Pancreas (tissue), 10 donors: ENCODE measurements around the gene TST. TPM values are rescaled to one million over a fixed set of nuclear protein-coding genes. Genes with fewer than 3 reads are reported as not detected.
A peak's percentile ranks its signal among the peaks of the same experiment; 100 is the strongest.

ENCODE experiments used
- ATAC-seq, 4 donors: fragments of 200-7000 bp; cut with Tn5 transposase; one replicate each; pipeline versions ENCODE4 v1.8.0 to v1.9.1; 2020; ENCODE audit warnings: mild to moderate bottlenecking in 4 of 4, moderate library complexity in 4 of 4
- DNase-seq, 6 donors: peaks; one replicate each; pipeline ENCODE4 v3.0.0-alpha.2; 2020
- FAIRE-seq: peaks from 2 replicates; lab custom pipeline; 2012; peaks lifted over from hg19 to GRCh38; lab: Jason Lieb, UNC
- H3K27ac ChIP-seq, 4 donors: fragments of 200-600 bp; sonication (generic); 1 replicate in 3 of 4; 2 replicates in 1 of 4; pipeline versions ENCODE4 v1.5.0 to v1.8.0; 2020
- H3K27me3 ChIP-seq, 4 donors: fragments of 200-600 bp; one replicate each; pipeline ENCODE4 v1.8.0; 2021
- H3K36me3 ChIP-seq, 3 donors: fragments of 200-600 bp; sonication (generic) in 1 of 3; one replicate each; pipeline versions ENCODE4 v1.5.0 to v1.8.0; 2020 to 2021
- H3K4me1 ChIP-seq, 3 donors: fragments of 200-600 bp; one replicate each; pipeline ENCODE4 v1.8.0; 2021
- H3K4me3 ChIP-seq, 4 donors: fragments of 200-600 bp; sonication (generic) in 2 of 4; one replicate each; pipeline versions ENCODE4 v1.5.0 to v1.8.0; 2020 to 2021
- H3K9me3 ChIP-seq, 4 donors: fragments of 200-600 bp; one replicate each; pipeline ENCODE4 v1.8.0; 2021
- WGBS, 2 donors: extraction: QIAGEN DNeasy Blood & Tissue Kit; methylation state at CpG; one replicate each; pipeline ENCODE4 v1.1.7; 2013; 5-methylcytosine and 5-hydroxymethylcytosine counted together
- intact Hi-C, 3 donors: fragments of 100-400 bp; cut with DNase I; formaldehyde crosslinking; loops; one replicate each; pipeline versions ENCODE4 v1.11.1 to v1.14.2; 2022
- polyA plus RNA-seq, 2 donors: library from polyadenylated mRNA; stranded (reverse); fragments of 200-250 nt; gene quantifications; one replicate each; pipeline ENCODE4 v1.2.3, GENCODE V29; 2013
- total RNA-seq, 6 donors: library from RNA; stranded (reverse); fragmentation: NEBNext Ultra II Directional in 4 of 6; extraction: Animal tissue kit (Norgen Biotek cat#: 25700) in 4 of 6; gene quantifications; one replicate each; pipeline versions ENCODE4 v1.2.1 to v1.2.4, GENCODE V29; 2021 to 2023
- TF ChIP-seq, protein P1 (sequence below), 4 donors: fragments of 200-600 bp; sonication (generic) in 3 of 4; IDR thresholded peaks; one replicate each; pipeline versions ENCODE4 v1.5.0 to v1.8.0; 2021; ENCODE audit warnings: antibody characterized with exemption in 4 of 4
- donor health status: healthy with polysubstance abuse.
- donor health status: DM: no; HTN: no; CAD: no; lungs with moderate emphysema.
- donor health status: DM: no; HTN: no; CAD: no.
- donor health status: control.
- donor health status: control.
- donor health status: Bipolar disorder and iron deficiency.
- donor health status: DM: yes; HTN: yes; CAD: no.
- donor health status: DM: no; HTN: no; CAD: no.
- donor health status: DM: no; HTN: no; CAD: no.
- donor health status: DM: yes; HTN: yes; CAD: no.

The TST gene
- total and polyA plus RNA-seq, 8 donors = 22.9 to 52.3 (median 37.6) TPM

DNA sequence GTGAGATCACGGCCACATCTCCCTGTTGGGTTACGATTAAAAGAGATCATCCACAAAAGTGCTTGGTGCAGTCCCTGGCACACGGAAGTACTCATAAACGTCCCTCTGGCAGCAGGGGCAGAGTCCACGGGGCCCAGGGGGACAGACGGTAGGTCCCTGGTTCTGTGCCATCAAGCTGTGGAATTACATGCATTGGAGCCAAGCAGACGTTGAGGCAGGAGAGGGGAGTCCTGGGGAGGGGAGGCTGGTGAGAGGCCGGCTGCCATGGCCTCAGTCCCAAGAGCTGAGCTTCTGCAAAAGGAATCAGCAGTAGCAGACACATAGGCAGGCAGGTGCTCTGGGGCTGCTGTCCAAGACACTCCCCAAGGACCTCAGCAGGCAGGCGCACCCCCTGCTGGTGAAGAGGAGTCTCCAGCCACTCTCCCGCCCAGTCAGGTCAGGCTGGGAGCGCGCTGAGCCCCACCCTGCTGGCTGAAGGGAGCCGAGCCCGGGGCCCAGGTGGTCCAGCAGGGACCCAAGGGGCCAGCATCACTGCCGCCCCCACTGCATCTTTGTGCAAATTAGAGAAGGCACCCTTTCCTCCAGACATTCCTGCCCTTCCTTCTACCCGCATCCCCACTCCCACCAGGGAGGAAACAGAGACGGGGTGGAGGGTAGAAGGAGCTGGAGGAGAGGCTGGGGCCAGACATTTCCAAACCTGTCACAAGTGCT is 24.7 kb upstream of the TST start:
- whole genome bisulfite sequencing, 2 donors = 17 to 19% methylated on average over 16 to 17 of the region's 17 CpGs
- H3K4me3 ChIP-seq = peak overlapping the region in 2 of 4 donors; percentile 5 to 10
- peaks cover 0 to 7% (median 6%) of the 10 kb centered on the region in 3 donors for H3K4me1 ChIP-seq
- ATAC-seq (peak; percentile 95 to 99 (median 98)), FAIRE-seq (no peak), DNase-seq (peak; percentile 83 to 96 (median 88))
- no peaks in the 10 kb centered on the region for H3K36me3 ChIP-seq
- no peaks in the 10 kb centered on the region for H3K27me3 ChIP-seq
- TF ChIP-seq, protein P1, sequence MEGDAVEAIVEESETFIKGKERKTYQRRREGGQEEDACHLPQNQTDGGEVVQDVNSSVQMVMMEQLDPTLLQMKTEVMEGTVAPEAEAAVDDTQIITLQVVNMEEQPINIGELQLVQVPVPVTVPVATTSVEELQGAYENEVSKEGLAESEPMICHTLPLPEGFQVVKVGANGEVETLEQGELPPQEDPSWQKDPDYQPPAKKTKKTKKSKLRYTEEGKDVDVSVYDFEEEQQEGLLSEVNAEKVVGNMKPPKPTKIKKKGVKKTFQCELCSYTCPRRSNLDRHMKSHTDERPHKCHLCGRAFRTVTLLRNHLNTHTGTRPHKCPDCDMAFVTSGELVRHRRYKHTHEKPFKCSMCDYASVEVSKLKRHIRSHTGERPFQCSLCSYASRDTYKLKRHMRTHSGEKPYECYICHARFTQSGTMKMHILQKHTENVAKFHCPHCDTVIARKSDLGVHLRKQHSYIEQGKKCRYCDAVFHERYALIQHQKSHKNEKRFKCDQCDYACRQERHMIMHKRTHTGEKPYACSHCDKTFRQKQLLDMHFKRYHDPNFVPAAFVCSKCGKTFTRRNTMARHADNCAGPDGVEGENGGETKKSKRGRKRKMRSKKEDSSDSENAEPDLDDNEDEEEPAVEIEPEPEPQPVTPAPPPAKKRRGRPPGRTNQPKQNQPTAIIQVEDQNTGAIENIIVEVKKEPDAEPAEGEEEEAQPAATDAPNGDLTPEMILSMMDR (IDR thresholded peaks at IDR 0.05) = peak; percentile 77 to 88 (median 81)
- intact Hi-C loops = loop anchor here in 1 of 3 donors (10.0 kb wide), 1 partner anchor 169 kb away; no protein-coding TSS in a partner anchor
- peak overlapping the region in 2 of 4 donors; percentile 29 to 56 for H3K27ac ChIP-seq
- no peaks in the 10 kb centered on the region for H3K9me3 ChIP-seq

DNA sequence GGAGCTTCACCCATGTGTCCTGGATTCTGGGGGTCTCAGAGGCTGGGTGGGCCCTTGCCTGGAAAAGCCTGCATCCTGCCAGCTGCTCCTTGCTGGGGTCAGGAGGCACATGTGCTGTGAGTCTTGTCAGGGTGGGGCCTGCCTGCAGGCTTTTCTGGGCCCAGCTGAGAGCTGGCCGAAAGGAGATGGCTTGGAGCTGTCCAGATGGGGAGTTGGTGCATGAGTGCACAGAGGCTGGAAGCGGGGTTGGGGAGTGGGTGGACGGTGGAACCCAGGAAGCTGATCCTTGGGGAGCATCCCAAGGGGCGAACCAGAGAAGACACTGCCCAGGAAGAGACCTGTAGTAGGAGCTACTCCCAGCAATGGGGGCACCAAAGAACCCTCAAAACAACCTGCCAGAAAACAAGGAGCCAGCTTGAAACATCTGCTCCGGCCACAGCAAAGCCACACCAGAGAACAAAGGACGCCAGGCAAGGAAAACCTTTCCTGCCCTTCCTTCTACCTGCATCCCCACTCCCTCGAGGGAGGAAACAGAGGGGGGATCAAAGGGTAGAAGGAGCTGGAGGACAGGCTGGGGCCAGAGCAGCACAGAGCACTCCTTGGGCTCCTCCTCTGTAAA is 24.1 kb upstream of the TST start:
- Histone ChIP-seq H3K4me3 (peak overlapping the region in 1 of 4 donors; percentile 10), H3K4me1 (peaks cover 0 to 7% (median 6%) of the 10 kb centered on the region in 3 donors), H3K27me3 (no peaks in the 10 kb centered on the region), H3K9me3 (no peaks in the 10 kb centered on the region), H3K27ac (peak overlapping the region in 2 of 4 donors; percentile 29 to 56), H3K36me3 (no peaks in the 10 kb centered on the region)
- no peak for FAIRE-seq
- no peak for DNase-seq
- WGBS, 2 donors = 70 to 71% methylated on average over 7 of the region's 7 CpGs
- TF ChIP-seq, protein P1 (IDR thresholded peaks at IDR 0.05) = no peak
- intact Hi-C loops = loop anchor here in 1 of 3 donors (10.0 kb wide), 1 partner anchor 169 kb away; no protein-coding TSS in a partner anchor
- no peak for ATAC-seq

DNA sequence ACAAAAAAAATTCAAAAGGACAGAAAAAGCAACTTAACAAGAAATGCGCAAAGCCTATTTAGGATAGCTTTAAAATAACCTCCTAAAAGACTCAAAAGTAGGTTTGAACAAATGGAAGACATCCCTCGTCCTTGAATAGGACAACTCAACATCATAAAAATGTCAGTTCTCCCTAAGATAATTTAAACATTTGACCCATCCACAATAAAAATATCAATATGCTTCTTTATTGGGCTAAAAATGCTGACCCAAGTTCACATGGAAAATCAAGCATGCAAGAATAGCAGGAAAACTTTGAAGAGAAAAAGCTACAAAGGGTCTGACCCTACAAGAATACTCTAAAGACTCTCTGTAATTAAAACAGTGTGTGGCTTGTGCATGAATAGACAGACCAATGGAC is 20.2 kb upstream of the TST start:
- WGBS, 2 donors = 81 to 90% methylated on average over 2 of the region's 2 CpGs
- Histone ChIP-seq H3K4me1 (peaks cover 0 to 7% (median 6%) of the 10 kb centered on the region in 3 donors), H3K9me3 (no peaks in the 10 kb centered on the region), H3K36me3 (no peaks in the 10 kb centered on the region), H3K27ac (no peak overlapping the region), H3K27me3 (no peaks in the 10 kb centered on the region), H3K4me3 (no peak overlapping the region)
- intact Hi-C loops = no loop called here
- ATAC-seq = no peak
- TF ChIP-seq, protein P1 (IDR thresholded peaks at IDR 0.05) = no peak
- DNase-seq = no peak
- FAIRE-seq = no peak

DNA sequence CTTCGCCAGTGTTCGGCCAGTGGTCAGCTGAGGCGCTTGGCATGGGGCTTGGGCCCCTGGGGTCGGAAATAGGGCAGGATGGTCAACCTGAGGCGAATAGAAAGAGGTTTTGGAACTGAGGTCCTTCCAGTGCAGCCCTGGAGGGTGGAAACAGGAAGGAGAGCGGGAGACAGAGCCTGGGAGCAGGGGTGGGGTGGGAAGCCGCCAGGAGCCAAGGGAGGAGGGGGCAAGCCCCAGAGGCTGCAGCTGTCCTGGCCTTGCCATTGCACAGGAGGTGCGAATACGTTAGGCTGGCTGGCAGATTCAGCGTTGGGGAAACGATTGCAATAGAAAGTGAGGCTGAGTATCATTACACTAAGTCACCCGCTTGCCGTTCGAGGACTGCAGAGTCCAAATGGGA is 18.4 kb upstream of the TST start:
- no peak for DNase-seq
- Histone ChIP-seq H3K9me3 (no peaks in the 10 kb centered on the region), H3K27ac (no peak overlapping the region), H3K4me3 (no peak overlapping the region), H3K36me3 (no peaks in the 10 kb centered on the region), H3K27me3 (no peaks in the 10 kb centered on the region), H3K4me1 (peaks cover 0 to 13% (median 8%) of the 10 kb centered on the region in 3 donors)
- FAIRE-seq = no peak
- 77 to 79% methylated on average over 14 of the region's 14 CpGs for WGBS, 2 donors
- TF ChIP-seq, protein P1 (IDR thresholded peaks at IDR 0.05) = no peak
- intact Hi-C loops = no loop called here
- no peak for ATAC-seq
